NOMO-1 (cell line): ENCODE measurements around the gene NFIC.
"Not testable (repeated sequence)": the region's sequence is repeated elsewhere in the genome, so short reads cannot be mapped to it uniquely, and the experiment has no call there.

Experiments used
- DNase-seq, 2 experiments: peaks; one replicate each; lab custom pipeline; 2025; ENCODE audit not compliant: unreplicated experiment in 2 of 2; lab: John Stamatoyannopoulos, UW

The NFIC gene

DNA sequence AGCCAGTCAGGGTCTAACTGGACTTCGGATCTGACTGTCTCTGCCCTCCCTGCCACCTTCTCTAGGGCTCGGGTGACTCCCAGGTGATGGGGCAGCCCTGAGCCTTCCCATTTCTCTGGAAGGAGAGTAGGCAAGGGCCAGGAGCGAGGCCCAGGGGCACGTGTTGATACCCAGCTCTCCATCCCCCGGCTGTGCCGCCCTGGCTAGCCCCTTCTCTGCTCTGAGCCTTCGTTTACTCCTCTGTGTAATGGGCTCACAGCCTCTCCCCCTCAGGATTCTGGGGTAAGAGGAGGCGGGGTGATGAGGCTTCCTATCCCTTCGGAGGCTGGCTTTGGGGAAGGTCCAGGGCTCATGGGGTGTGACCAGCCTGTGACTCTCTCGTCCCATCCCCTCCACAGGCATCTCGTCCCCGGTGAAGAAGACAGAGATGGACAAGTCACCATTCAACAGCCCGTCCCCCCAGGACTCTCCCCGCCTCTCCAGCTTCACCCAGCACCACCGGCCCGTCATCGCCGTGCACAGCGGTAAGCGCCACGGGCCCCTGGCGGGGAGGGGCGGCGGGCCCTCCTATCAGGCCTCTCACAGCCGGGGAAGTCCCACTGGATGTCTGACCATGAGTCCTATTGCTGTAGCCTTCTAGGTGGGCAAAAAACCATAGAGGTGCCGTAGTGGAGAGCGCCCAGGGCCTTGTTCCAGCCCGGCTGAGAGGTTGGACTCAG is 82.4 kb downstream of the NFIC start:
- no peak for DNase-seq

DNA sequence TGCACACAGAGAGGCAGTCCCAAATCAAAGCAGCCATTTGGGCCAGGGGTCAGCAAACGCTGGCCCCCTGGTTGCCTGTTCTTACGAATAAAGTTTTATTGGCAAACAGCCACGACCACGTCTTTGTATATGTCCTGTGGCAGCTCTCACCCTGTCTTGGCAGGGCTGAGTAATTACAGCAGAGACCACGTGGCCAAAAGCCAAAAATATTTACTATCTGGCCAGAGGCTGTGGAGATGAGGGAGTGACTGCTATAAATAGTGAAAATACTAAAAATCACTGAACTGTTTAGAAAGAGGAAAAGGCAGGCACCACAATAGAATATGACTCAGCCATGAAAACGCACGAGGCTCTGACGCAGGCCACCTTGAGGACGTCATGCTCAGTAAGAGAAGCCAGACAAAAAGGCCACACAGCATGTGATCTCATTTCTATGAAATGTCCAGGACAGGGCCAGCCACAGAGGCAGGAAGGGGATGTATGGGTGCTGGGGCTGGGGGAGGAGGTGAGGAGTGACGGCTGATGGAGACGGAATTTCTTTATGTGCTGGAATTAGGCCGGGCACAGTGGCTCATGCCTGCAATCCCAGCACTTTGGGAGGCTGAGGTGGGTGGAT is 84.5 kb downstream of the NFIC start:
- peak in 1 of 2 experiments; percentile 22 for DNase-seq

DNA sequence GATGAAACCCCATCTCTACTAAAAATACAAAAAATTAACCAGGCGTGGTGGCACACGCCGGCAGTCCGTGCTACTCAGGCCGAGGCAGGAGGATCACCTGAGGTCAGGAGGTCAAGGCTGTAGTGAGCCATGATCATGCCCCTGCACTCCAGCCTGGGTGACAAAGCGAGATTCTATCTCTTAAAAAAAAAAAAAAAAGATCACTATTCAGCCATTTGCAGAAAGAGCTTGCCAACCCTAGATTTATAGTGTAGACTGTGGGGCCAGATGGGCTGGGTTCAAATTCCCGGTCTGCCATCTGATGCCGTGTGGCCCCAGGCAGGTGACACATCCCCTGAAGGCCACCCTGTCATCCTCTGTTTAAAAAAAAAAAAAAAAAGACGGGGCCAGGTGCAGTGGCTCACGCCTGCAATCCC is 85.1 kb downstream of the NFIC start:
- DNase-seq = no peak

DNA sequence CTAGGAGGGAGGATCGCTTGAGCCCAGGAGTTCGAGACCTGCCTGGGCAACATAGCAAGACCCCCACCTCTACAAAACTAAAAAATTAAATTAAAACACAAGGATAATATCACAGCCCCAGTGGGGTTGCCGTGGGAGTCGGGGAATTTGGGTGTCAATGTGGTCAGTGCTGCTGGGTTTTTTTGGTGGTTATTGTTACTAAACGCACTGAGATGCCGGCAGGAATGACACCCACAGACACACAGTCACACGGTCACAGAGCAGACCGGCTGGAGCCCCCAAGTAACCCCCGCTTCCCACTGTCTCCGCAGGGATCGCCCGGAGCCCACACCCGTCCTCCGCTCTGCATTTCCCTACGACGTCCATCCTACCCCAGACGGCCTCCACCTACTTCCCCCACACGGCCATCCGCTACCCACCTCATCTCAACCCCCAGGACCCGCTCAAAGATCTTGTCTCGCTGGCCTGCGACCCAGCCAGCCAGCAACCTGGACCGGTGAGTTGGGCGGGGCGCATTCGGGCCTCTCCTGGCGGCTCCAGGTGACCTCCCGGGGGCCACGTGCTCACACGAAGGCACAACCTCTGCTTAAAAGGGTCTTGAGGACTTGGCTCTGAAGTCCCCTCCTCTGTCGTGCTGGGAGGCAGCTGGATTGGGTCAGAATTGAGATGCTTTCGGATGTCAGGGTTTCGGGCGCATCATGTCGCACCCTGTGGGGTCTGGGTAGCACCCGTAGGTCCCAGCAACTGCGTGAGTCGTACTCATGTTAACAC is 86.0 kb downstream of the NFIC start:
- no peak for DNase-seq

DNA sequence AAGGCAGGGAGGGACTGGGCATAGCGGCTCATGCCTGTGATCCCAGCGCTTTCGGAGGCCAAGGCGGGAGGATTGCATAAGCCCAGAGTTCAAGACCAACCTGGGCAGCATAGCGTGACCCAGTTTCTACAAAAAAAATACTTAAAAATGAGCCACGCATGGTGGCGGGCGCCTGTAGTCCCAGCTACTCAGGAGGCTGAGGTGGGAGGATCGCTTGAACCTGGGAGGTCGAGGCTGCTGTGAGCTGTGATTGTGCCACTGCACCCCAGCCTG is 86.5 kb downstream of the NFIC start:
- not testable (repeated sequence) for DNase-seq

DNA sequence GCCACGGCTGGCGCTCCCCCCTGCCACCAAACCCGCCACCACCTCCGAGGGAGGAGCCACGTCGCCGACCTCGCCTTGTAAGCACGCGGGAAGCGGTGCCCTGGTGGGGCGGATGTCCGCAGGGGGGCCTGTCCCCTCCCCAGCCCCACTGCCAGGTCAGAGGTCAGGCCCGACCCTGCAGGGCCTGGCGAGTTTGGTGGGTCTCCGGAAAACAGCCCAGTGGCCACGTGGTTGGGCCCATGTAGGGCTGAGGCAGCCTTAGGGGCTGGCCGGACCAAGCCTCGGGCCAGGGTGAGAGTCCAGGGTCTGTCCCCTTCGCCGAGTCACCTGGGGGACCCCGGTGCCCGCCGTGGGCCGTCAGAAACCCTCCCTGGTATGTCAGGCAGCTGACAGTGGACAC is 87.5 kb downstream of the NFIC start:
- no peak for DNase-seq

DNA sequence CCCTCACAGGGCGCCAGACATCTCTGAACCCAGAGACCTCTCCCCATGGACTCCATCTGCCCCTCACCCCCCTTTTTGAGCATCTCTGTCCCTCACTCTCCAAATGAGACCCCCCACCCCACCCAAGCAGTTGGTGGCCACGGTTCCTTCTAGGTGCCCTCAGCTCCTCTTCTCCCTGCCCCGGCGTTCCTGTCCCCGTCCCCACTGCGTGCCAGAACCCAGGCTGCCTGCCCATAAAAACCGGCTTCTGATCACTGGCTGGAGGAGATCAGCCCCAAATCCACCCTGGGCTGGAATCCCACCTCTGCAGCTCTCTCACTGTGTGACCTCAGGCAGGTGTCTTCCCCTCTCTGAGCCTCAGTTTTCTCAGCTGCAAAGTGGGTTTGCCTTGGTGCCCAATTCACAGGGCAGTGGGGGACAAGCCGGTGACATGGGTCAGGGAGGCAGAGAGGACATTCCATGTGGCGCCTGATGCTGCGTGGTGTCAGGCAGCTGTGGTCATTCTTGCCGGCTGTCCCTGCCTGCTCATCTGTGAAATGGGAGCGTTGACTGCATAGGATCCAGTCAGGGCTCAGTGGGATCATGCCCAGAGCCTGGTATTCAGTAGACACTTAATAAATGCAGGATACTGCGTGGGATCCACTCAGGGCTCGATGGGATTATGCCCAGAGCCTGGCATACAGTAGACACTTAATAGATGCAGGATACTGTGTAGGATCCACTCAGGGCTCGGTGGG is 88.4 kb downstream of the NFIC start:
- no peak for DNase-seq

DNA sequence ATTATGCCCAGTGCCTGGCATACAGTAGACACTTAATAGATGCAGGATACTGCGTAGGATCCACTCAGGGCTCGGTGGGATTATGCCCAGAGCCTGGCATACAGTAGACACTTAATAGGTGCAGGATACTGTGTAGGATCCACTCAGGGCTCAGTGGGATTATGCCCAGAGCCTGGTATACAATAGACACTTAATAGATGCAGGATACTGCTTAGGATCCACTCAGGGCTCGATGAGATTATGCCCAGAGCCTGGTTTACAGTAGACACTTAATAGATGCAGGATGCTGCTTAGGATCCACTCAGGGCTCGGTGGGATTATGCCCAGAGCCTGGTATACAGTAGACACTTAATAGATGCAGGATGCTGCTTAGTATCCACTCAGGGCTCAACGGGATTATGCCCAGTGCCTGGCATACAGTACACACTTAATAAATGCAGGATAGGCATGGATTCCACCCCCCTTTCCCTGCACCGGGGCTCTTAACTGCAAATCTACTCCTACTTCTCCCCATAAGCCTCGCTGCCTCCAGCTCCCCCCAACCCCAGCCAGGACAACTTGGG is 89.1 kb downstream of the NFIC start:
- DNase-seq = no peak

DNA sequence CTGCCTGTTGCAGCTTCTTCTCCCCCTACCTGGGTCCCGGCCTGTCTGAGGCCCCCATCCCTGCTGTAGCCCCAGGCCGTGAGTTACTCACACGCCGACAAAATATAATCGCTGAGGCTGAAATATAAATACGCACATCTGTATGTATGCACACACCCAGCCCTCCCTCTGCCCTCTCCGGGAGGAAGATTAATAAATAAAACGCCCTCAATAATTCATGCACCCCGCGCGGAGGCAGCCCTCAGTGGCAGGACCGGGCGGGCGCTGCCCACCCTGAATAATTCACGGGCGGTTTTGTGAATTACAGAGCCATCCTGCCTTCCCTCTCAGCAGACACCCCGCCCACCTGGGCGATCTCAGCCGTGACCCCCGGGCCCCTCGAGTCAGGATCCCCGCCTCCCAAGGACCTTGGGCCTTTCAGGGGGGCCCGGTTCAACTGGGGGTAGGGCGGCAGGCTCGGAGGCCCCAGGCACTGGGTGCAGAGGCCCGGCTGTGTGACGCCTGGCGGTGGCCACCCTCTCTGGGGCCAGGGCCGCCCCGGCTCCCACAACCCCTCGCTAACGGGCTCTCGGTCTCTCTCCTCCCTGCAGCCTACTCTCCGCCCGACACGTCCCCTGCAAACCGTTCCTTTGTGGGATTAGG is 89.7 kb downstream of the NFIC start:
- no peak for DNase-seq

DNA sequence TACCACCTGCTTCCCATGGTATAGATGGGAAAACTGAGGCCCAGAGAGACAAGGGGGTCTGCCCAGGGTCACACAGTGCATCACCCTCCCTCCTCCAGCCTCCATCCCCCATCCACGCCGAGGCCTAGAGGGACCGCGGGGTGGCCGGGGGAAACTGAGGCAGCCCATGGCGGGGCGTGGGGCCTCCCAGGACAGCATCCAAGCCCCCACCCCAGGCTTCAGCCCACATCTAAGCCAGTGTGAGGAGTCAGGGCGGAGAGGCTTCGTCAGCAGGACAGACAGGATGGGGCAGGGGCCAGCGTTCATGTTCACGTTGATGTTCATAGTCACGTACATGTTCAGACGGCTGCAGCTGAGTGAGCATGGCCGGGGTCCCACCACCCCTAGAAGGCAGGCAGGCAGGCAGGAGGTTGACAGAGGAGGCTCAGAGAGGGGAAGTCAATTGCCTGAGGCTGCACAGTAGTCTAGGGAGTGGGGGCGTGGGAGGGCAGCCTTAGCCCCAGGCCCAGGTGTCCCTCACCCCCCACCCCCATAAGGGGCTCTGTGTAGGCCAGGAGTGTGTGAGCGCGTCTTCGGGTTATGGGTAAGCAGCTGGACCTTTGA is 90.6 kb downstream of the NFIC start:
- DNase-seq = no peak

DNA sequence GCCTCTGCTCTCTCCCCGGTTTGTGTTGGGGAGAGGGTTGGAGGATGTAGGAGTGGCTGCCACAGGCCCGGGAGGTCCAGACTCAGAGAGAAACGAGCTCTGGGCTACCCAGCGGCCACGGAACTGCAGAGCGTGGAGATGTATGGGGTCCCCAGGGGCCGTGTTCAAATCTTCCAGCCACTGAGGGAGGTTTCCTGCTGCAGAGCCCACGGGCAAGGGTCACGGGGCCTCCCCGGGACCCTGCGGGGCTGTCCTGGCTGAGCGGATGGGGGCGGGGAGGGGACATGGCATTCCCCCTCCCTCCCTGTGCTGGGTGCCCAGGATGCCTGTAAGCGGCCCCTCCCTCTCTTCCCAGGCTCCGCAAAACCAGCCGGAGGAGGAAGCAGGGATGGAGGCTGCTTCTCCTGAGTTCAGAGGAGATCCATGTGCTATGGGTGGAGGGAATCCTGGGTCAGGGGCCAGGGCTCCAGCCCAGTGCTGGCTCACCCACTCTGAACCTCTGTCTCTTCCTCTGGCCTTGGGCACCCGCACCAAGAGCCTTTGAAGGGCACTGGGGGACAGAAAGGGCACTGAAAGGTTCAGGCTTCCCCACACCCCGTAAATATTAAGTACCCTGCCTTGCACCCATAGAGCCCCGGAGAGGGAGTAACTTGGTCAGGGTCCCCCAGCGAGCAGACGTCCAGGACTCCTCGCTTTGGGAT is 91.3 kb downstream of the NFIC start:
- no peak for DNase-seq

DNA sequence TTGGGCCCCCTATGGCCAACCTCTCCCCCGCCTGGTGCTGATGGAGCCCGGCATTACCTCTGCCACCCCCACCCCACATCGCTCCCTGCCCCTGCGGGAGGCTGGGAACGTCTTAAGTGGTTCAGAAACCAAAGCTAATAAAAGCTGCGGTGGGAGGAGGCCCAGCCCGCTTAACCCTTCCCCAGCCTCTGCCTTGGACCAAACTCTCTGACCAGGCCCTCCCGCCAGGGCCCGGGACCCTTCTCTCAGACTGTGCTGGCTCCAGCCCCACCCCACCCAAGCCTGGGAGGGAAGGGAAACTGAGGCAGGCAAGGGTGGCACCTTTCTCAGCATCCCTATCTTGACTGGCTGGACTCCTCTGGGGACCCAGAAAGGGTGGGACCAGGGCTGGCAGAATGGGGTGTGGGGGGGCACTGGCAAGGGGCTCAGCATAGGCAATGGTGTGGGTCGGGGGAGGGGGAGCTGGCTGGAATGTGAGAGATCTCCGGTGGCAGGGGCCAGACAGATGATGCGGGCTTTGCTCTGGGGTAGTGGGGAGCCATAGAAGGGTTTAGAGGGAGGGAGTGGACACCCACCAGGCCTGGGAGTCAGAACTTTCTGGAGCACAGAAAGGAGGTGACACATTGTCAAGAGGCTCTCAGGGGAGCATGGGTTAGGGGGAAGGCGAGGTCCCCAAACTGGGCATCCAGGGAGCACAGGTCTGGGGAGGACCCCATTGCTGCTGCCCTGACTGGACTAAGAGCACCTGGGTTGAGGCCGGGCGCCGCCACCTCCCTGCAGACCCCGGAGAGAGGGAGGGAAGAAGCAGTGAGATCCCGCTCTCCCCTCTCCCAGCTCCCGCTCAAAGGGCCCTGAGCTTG is 92.1 kb downstream of the NFIC start:
- DNase-seq = no peak

DNA sequence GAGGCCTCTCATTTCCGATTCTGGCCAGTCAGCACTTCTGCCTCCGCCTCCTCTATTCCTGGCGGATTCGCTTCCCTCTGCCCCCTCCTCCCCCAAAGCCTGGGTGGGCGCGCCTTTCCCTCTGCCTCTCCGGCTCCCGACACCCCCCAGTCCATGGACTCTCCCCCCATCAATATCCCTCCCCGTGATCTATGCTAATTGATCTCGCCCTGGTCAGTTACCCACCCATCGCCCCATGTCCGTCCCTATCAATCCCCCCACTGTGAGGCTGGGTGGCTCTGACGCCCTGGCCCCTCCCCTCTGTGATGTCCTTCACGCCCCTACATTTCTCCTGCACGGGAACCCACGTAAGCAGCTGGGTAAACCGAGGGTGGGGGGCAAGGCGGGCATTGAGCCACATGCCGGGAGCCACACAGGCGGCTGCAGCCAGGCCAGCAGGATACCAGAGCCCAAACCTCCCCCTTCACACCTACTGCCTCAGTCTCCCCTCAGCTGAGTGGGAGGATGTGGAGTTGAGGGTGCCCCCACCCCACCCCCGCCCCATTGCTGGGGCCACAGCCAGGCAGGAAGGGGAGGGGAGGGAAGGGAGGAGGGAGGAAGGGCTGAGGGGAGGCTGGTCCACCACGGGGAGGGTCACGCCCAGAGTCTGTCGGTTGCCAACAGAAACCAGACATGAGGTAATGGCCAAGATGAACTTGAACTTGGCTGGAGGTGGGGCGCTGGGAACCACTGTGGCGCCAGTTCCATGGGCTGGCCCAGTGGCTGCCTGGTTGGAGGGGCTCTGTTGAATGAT is 92.9 kb downstream of the NFIC start:
- DNase-seq = no peak

DNA sequence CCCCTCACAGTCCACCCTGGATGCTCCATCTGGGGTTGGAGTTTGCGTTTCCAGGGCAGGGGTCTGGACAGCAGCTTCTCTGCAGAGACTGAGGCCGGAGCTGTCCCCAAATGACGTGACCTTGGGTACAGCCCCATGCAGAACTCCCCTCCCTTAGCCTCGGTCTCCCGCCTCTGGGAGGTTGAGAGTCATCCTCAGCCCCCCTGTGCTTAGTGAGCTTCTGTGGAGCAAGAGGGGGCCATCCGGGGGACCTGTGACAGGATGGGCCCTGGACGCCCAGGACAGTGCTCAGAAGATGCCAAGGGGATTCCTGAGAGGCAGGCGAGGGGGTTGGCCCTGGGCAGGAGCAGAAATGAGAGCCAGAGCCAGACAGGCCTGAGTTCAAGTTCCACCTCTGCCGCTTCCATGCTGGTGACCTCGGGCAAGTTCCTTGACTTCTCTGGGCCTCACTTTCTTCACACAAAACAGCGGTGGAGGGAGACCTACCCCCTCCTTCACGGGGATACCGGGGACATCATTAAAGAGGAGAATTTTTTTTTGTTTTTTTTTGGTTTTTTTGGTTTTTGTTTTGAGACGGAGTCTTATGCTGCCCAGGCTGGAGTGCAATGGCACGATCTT is 93.7 kb downstream of the NFIC start:
- DNase-seq = no peak

DNA sequence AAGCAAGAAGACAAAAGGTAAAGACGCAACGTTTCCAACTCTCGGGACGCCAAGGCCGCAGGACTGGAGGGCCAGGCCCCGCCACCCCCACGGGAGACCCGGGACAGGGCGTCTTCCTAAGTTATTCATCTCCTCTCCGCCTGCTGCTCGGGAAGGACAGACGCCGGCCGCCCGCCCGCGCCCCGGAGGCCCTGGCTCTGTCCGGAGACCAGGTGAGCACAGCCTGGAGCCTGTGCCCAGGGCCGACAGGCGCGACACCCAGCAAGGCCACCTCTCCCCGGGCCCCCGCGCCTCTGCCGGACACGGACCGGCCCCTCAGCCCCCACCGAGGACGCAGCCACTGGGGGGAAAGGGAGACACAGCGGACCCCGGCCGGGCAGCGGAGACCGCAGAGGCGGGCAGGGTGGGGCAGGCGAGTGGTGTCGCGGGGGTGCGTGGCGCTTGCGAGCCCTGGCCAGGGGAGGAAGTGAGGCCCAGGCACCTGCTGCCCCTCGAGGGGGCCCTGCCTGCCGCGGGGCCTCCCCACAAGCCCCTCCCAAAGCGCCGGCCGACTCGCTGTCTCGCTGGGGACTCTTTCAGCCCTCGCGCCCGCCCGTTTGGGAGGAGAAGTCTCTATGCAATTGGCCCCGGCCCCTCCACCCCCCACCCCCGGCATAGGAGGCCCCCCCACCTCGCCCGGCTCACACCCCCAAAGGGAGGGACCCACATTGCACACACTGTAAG is 96.8 kb downstream of the NFIC start:
- DNase-seq = no peak

DNA sequence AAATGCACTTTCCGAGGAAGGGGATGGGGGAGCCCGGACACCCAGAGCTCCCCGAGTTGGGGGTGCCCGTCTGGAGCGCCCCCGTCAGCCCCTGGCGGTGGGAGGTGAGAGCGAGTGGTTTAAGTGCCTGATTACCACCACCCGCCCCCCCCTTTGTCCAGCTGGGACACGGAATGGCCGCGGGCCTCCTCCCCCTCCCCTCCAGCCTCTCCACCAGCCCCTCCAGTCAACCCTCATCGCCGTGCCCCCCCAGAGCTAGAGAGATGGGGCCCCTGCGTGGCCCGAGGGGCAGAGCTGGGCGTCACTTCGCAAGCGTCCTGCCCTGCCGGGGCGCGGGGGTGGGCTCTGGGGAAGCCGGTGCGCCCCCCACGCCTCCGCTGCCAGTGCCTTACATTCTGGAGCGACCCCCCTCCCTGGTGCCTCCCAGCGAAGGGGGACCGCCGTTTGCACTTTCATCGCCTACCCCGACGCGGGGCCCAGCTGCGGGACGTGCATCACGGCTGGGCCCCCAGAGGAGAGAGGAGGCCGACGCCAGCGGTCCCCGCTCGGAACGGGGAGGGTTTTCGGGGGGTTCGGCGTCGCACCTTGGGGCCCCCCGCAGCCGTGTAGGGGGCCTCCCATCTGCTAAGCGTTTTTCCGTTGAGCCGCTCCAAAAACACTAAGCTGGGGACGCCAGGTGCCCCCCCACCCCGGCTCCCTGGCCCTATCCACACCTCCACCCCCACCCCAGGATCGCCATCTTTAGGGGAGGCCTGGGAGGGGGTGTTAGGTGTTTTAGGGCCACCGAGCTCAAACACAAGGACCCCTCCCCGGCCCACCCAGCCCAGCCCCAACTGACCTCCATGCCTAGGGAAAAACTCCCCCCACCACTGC is 97.6 kb downstream of the NFIC start:
- DNase-seq = no peak
